Thyroid gland (tissue), 4 donors: Measurements from ENCODE around the gene CCDC117.

Experiments used
- CTCF ChIP-seq, 6 experiments: fragments of 200-600 bp in 3 of 6; fragments of 450-650 bp in 3 of 6; sonication (generic) in 3 of 6; IDR thresholded peaks; one replicate each; pipeline ENCODE4 v1.5.1; 2016 to 2019; ENCODE audit warnings: antibody characterized with exemption in 6 of 6, mild to moderate bottlenecking in 2 of 6, inconsistent platforms in 1 of 6, moderate library complexity in 1 of 6
- POLR2A ChIP-seq, 2 donors: fragments of 450-650 bp; IDR thresholded peaks; one replicate each; pipeline ENCODE4 v1.6.1; 2017; ENCODE audit warnings: antibody characterized with exemption in 2 of 2, mild to moderate bottlenecking in 2 of 2, moderate library complexity in 1 of 2

GRCh38 chr22:28728621-28729313, 43.7 kb upstream of the CCDC117 start:
- TF ChIP-seq CTCF (IDR thresholded peaks at IDR 0.05), result no peak
- no peak for TF ChIP-seq POLR2A (IDR thresholded peaks at IDR 0.05)
